GM18868 (cell line): Measurements from ENCODE around the gene FXYD5.

Source experiments
- ATAC-seq: cut with Tn5 transposase; IDR thresholded peaks from one replicate; pipeline ENCODE4 v1.9.1; 2021; ENCODE audit warnings: mild to moderate bottlenecking, moderate library complexity; ENCODE audit not compliant: unreplicated experiment

The FXYD5 gene

GRCh38 chr19:35155441-35155840, 906 bp downstream of the FXYD5 start:
- ATAC-seq: no peak

- ATAC-seq: no peak
Observed at GRCh38 chr19:35155981-35156672, 1.6 kb downstream of the FXYD5 start.

- no peak for ATAC-seq
Observed at GRCh38 chr19:35156673-35157014, 2.1 kb downstream of the FXYD5 start.

- ATAC-seq: no peak
Observed at GRCh38 chr19:35157431-35157830, 2.9 kb downstream of the FXYD5 start.

- ATAC-seq: no peak
Observed at GRCh38 chr19:35159606-35160005, 5.1 kb downstream of the FXYD5 start.

DNA sequence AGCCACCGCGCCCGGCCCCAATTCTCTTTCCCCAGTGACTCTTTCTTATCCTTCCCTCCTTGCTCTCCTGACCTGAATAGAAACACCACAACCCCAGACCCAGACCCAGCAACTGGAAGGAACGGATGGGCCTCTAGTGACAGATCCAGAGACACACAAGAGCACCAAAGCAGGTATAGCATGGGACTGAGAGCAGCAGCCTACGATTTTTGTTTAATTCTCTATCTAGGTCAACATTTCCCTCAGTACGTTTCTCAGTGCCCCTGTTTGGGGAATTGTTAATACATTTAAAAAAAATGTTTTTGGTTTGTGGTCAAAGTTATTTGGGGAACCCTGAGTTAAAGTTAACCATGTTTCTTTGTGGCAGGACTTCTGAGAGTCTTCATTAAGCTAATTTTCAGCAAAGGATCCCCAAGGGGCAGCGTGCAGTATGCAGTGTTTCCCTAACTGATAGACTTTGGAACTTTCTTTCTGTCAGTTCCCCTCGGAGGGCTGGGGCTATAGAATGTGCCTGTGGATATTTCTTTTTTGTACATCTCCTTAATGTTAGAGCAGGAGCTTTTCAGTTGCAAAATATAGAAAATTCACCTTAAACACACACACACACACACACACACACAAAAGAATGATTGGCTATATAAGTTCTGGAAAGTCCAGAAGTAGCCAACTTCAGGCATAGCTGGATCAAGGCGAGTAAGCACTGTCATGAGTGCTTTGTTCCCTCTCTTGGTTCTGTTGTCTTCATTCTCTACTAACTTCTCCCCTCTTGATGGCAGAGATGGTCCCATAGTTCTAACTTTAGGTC, 6.3 kb downstream of the FXYD5 start:
- no peak for ATAC-seq

DNA sequence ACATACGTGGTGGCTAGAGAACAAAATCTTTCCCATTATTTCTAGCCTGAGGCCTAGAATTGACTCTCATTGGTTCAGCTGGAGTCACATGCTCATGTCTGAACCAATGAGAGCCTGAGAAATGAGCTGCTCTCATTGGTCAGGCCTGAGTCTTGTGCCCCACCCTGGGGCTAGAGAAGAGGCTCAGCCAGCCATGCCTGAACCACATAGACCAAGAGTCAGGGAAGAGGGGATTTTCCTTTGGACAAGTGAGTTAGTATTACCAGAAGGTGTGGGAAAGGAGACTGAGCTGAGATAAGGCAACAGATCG, 6.9 kb downstream of the FXYD5 start:
- ATAC-seq: no peak

DNA sequence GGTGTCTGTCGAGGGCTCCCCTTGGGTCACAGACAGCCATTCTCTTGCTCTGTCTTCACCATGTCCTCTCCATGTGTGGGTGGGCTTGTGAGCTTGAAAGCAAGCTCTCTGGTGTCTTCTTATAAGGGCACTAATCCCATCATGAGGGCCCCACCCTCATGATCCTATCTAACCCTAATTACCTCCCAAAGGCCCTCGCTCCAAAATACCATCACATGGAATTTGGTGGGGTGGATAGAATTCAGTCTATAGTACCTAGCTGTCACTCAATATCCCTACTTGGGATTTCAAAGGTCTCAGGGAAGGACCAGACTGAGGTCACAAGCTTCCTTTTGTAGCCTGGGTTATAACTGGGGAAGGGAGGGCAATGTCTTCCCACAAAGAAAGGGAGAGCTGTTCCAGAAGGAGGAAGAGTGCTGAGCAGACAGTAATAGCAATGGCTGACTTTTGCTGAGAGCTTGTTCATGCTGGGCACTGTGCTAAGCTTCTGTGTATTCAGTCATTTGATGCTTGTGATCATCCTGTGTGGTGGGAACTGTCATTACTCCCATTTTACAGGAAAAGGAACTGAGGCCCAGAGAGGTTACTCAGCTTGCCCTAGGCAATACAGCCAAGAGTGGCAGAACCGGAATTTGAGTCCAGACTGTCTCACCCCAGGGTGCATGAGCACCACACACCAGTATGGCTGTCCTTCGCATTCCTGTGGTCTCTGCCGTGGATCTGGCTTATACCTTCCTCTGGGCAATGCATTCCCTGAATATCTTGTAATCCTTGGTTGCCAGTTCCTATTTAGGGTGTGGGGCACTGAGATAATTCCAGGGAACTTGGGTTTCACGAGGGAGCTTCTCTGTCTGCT, 8.2 kb downstream of the FXYD5 start:
- no peak for ATAC-seq

DNA sequence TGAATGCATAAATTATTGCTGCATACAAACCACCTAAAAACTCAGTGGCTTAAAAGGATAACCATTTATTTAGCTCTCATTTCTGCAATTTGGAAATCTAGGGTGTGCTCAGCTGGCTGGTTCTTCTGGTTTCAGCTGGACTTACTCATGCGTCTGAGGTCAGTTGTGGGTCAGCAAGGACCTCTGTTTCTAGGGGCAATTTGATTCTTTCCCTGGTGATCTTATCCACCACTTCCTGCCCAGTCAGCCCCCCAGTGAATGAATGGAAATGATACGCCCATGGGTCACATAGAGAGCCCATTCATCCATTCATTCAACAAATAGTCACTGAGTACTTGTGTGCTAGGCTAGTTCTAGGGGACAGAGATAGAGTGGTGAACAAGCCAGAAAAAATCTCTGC, 9.9 kb downstream of the FXYD5 start:
- no peak for ATAC-seq

DNA sequence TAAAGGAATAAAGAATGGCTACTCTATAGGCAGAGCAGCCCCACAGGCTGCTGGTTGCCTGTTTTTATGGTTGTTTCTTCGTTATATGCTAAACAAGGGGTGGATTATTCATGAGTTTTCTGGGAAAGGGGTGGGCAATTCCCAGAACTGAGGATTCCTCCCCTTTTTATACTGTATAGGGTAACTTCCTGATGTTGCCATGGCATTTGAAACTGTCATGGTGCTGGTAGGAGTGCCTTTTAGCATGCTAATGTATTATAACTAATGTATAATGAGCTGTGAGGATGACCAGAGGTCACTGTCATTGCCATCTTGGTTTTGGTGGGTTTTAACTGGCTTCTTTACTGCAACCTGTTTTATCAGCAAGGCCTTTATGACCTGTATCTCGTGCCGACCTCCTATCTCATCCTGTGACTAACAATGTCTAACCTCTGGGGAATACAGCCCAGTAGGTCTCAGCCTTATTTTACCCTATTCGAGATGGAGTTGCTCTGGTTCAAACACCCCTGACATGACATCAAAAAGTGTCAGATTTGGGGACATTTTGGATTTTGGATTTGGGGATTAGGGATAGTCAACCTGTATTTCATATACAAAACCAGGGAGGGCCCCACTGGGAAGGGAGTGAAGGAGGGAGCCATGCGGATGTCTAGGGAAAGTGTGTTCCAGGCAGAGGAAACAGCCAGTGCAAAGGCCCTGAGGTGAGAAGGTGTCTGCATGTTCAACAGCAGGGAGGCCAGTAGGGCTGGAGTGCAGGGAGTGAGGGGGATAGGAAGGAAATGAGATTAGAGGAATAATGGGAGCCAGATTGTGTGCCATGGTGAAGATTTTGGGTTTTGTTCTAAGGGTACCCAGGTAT, 10.9 kb downstream of the FXYD5 start:
- no peak for ATAC-seq

DNA sequence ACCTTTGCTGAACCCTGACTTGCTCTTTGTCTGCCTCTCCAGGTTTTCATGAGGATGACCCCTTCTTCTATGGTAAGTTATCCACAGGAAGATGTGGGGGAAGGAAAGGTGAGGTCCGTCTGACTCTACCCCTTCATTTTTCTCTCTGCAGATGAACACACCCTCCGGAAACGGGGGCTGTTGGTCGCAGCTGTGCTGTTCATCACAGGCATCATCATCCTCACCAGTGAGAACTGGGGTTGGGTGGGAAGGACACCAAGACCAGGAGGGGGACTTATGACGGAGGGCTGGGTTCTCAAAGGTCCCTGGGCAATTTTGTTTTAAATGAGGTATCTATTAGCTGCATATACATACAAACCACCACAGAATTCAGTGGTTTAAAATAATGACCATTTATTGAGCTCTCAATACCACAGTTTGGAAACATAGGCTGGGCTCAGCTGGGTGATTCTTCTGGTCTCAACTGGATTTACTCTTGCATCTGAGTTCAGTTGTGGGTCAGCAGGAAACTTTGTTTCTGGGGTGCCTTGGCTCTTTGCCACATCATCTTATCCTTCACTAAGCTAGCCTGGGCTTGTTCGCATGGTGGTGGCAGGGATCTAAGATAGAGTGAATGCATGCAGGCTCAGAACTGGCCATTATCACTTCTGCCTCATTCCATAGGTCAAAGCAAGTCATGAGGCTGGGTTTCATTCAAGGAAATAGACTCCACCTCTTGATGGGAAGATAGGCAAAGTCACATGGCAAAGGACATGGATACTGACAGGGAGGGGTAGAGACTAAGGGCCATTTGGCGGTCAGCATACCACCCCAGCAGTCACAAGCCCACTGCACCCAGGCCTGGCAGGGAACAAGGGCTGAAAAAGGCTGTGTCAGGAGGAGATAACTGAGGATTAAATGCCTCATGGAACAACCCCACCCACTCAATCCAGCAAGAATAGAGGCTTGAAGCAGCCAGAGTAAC, 11.8 kb downstream of the FXYD5 start:
- no peak for ATAC-seq

DNA sequence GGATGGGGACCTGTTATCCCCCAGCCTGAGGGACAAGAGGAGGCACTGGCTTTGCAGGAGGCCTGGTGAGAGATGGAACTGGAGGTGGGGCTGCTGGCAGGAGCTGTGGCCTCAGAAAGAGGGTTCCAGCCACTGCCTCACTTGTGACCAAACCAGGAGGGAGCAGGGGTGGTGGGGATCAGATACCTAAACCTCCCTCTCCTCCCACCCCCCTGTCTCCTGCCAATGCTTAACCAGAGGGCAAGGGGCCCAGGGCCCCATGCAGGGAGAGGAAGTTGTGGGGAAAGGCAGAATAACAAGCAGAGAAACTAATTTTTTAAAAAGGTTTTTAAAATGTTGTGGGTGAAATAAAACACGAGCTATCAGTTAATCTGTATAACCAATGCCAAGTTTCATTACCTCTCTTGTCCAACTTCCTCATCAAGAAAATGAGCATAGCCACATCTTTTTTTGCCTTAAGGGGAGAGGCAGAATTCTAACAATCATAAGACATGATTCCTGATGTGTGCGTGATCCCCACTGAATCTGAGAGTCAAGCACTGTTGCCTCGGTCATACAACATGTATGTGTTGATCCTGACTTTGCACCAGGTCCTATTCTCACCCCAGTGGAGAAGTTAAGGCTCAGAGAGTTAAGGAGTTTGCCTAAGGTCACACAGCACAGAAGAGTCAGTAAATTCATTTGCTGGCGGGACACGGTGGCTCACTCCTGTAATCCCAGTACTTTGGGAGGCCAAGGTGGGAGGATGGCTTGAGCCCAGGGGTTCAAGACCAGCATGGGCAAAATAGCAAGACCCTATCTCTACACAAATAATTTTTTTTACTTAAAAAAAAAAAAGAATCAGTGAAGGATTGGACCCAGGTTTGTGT, 12.9 kb downstream of the FXYD5 start:
- no peak for ATAC-seq

- no peak for ATAC-seq
Observed at GRCh38 chr19:35168196-35168595, 13.7 kb downstream of the FXYD5 start.

DNA sequence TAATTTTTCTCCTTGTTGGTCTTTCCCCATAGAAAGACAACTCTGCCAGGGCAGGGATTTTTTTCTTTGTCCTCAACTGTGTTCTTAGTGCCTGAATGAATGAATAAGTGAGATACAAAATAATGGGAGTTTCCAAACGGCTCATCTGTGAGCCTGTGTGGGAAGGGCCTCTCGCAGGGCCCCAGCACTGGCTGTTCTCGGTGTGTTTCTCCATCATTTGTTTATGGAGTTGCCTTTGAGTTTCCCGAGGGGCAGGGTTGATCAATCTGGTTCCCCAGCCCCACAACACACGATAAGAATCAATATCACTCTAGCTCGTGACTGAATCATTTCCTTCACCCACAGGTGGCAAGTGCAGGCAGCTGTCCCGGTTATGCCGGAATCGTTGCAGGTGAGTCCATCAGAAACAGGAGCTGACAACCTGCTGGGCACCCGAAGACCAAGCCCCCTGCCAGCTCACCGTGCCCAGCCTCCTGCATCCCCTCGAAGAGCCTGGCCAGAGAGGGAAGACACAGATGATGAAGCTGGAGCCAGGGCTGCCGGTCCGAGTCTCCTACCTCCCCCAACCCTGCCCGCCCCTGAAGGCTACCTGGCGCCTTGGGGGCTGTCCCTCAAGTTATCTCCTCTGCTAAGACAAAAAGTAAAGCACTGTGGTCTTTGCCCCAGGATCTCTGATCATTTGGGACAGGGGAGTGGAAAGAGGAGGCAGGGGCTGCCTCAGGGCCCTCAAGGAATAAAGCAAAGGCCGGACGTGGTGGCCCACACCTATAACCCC, 14.9 kb downstream of the FXYD5 start:
- no peak for ATAC-seq

- ATAC-seq: no peak
Observed at GRCh38 chr19:35170359-35171061, 16.0 kb downstream of the FXYD5 start.

GRCh38 chr19:35171730-35172129, 17.2 kb downstream of the FXYD5 start:
- ATAC-seq: no peak

DNA sequence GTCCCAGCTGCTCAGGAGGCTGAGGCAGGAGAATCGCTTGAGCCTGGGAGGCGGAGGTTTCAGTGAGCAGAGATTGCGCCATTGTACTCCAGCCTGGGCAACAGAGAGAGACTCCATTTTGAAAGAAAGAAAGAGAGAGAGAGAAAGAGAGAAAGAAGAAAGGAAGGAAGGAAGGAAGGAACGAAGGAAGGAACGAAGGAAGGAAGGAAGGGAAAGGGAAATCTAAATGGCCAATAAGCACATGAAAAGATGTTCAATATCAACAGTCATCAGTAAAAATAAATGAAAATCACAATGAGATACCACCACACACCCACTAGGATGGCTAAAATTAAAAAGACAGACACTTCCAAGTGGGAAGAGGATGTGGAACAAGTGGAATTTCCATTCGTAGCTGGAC, 19.7 kb downstream of the FXYD5 start:
- no peak for ATAC-seq
